Measurements from ENCODE around the gene SHC2. TPM values are rescaled to one million over a fixed set of nuclear protein-coding genes. Genes with fewer than 3 reads are reported as not detected.
A peak's percentile ranks its signal among the peaks of the same experiment; 100 is the strongest.

SHC2 gene
- total and polyA plus RNA-seq, 12 donors, result 1.2 to 196 (median 41.1) TPM

- Histone ChIP-seq H3K36me3 (replicated peaks in 1 of 2) (no peaks in the 10 kb centered on the region), H3K4me3 (no peak overlapping the region), H3K9me3 (replicated peaks in 1 of 3) (no peaks in the 10 kb centered on the region), H3K27ac (no peak overlapping the region), H3K4me1 (replicated peaks in 1 of 2) (peaks cover 0 to 6% of the 10 kb centered on the region in 2 donors), H3K27me3 (no peaks in the 10 kb centered on the region)
- intact Hi-C loops (cut with DNase I), result no loop called here
- 80 to 84% (median 82%) methylated on average over 18 to 26 of the region's 26 CpGs for WGBS, 4 donors
- no peak for DNase-seq
- TF ChIP-seq POLR2A (IDR thresholded peaks at IDR 0.05), result no peak
- TF ChIP-seq, protein P1, sequence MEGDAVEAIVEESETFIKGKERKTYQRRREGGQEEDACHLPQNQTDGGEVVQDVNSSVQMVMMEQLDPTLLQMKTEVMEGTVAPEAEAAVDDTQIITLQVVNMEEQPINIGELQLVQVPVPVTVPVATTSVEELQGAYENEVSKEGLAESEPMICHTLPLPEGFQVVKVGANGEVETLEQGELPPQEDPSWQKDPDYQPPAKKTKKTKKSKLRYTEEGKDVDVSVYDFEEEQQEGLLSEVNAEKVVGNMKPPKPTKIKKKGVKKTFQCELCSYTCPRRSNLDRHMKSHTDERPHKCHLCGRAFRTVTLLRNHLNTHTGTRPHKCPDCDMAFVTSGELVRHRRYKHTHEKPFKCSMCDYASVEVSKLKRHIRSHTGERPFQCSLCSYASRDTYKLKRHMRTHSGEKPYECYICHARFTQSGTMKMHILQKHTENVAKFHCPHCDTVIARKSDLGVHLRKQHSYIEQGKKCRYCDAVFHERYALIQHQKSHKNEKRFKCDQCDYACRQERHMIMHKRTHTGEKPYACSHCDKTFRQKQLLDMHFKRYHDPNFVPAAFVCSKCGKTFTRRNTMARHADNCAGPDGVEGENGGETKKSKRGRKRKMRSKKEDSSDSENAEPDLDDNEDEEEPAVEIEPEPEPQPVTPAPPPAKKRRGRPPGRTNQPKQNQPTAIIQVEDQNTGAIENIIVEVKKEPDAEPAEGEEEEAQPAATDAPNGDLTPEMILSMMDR (IDR thresholded peaks at IDR 0.05), result no peak
These were observed 17.5 kb upstream of the SHC2 start for GRCh38 chr19:478236-478903.

DNA sequence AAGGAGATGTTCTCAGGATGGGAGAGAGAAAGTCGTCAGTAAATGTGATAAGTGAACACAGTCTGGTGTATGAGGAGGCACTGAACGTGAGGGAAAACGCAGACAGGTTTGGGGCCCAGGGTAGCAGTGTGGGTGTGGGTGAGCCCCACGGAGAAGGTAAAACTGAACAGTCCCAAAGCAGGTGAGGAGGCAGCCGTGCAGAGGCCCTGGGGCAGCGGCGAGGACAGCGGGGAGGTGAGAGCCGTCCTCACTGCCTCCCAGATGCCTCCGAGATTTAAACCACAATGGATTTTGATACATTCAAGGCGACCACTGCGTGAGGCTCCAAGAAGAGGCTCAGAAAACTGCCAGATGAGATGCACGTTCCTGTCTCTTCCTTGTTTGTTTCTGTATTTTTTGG is 14.5 kb upstream of the SHC2 start:
- intact Hi-C loops (cut with DNase I), result no loop called here
- WGBS, 4 donors, result 80 to 86% (median 83%) methylated on average over 13 of the region's 13 CpGs
- DNase-seq, result no peak
- Histone ChIP-seq H3K4me3 (no peak overlapping the region), H3K27me3 (no peaks in the 10 kb centered on the region), H3K9me3 (replicated peaks in 1 of 3) (no peaks in the 10 kb centered on the region), H3K4me1 (replicated peaks in 1 of 2) (peaks cover 0 to 6% of the 10 kb centered on the region in 2 donors), H3K36me3 (replicated peaks in 1 of 2) (no peaks in the 10 kb centered on the region), H3K27ac (peak overlapping the region in 1 of 5 donors; percentile 76)
- TF ChIP-seq POLR2A (IDR thresholded peaks at IDR 0.05), result no peak
- TF ChIP-seq, protein P1 (IDR thresholded peaks at IDR 0.05), result no peak

DNA sequence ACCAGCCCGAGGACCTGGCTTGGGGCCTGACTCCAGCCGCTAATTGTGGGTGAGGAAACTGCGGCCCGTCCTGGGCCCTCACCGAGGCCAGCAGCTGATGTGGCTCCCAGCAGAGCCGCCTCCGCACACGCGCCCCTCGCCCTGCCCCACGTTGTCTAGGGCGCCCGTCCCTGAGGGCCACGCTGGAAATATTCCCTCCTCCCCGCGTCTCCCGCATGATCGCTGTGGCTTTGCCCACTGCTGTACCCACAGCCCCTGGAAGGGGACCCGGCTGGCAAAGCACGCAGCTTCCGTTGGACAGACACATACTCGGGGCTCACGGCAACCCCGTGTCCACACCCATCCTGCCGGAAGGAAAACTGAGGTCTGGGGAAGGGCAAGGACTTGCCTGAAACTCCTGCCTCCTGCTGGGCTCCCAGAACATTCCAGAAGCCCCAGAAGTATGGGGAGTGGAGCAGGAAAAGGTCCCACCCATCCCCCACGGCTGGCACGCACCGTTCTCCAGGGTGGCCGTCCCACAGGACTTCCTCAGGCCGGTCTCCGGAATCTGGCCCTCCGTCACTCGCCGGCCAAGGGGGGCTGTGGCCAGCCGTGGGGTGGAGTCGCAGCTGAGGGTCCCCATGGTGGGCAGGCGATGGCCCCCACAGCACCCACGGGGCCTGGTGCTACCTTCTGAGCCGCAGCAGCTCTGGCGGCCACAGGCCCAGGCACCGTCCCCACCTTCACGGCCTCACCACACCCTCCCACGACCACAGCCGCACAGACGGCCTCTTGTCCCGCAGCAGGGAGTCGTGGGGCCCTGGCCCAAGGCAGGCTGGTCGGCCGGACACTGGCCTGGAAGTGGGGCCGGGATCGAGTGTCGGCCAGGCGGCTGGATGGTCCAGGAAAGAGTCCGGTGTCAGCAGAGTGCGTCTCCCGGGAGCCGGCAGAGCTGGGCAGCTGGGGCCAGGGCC is 13.6 kb upstream of the SHC2 start:
- H3K27me3 ChIP-seq, result no peaks in the 10 kb centered on the region
- no peaks in the 10 kb centered on the region for H3K36me3 ChIP-seq (replicated peaks in 1 of 2)
- intact Hi-C loops (cut with DNase I), result no loop called here
- no peaks in the 10 kb centered on the region for H3K9me3 ChIP-seq (replicated peaks in 1 of 3)
- 64 to 84% (median 69%) methylated on average over 17 to 57 of the region's 57 CpGs for WGBS, 4 donors
- TF ChIP-seq, protein P1 (IDR thresholded peaks at IDR 0.05), result no peak
- TF ChIP-seq POLR2A (IDR thresholded peaks at IDR 0.05), result no peak
- H3K27ac ChIP-seq, result peak overlapping the region in 1 of 5 donors; percentile 76
- no peaks in the 10 kb centered on the region for H3K4me1 ChIP-seq (replicated peaks in 1 of 2)
- no peak overlapping the region for H3K4me3 ChIP-seq
- peak in 2 of 7 donors; percentile 24 to 49 for DNase-seq

Data from adrenal gland (tissue), 12 donors.